ENCODE measurements around the gene MCEMP1.

- TF ChIP-seq CTCF (IDR thresholded peaks at IDR 0.05): no peak
- TF ChIP-seq POLR2A (IDR thresholded peaks at IDR 0.05): no peak
These were observed 43.2 kb upstream of the MCEMP1 start, which contains the start of gene PCP2 for GRCh38 chr19:7633698-7634097.
